ENCODE measurements around the gene CRYBG2.
"Not testable (repeated sequence)": the region's sequence is repeated elsewhere in the genome, so short reads cannot be mapped to it uniquely, and the experiment has no call there.

CRYBG2 gene

DNA sequence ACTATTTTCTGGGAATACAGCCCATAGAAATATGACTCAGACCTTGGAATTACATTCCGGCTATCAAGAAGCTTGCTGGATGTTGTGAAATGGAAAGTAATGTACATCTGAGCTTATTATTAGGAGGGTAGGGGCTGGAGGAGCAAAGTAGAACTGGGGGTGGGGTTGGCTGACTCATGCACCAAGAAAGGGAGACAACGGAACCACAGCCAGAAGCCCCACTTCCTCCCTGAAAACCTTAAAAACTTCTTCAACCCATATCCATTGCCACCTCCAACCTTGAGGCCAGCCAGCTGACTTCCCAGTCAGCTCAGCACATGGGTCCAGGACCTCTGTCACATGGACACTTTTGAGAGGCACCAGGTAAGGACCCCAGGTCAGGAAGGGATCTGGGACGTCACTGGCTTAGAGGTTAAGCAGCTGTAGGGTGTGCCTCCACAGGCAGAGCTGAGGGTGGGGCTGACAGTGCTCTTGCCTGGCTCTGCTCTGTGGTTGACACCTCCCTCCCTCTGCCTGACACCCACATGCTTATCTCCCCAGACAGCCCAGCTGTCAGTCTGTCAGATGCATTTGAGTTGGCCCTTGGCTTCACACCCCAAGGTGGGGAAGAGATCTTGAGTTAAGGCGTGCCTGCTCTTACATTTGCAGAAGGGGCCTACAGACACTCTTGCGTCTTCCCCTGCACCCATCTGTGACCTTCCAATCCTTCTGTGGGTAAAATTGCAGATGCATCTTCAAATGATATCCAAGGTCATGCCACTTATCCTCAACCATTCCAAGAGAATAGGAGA is 24.4 kb upstream of the CRYBG2 start:
- Mint-ChIP-seq H3K4me3 (peak overlapping the region; percentile 30), H3K36me3 (ENCODE audit: low read depth) (no peaks in the 10 kb centered on the region), H3K27ac (peak overlapping the region; percentile 72), H3K4me1 (ENCODE audit: low read depth) (peaks cover 65% of the 10 kb centered on the region), H3K9me3 (peaks cover 3% of the 10 kb centered on the region), H3K27me3 (no peaks in the 10 kb centered on the region)
- DNase-seq = peak; percentile 82

DNA sequence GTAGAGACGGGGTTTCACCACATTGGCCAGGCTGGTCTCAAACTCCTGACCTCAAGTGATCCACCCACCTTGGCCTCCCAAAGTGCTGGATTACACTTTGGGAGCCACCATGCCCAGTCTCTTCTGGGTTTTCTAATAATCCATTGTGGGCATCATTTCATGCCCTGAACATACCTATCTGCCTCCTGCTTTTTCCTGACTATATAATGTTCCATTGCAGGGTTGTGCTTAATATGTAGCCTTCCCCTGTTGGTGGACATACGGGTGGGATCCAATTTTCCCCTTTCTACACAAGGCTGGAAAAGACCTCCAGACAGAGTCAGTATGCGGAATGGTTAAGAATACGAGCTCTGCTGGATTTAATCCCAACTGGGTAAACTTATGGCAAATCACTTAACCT is 22.1 kb upstream of the CRYBG2 start:
- peaks cover 3% of the 10 kb centered on the region for H3K9me3 Mint-ChIP-seq
- no peak overlapping the region for H3K4me3 Mint-ChIP-seq
- no peak overlapping the region for H3K27ac Mint-ChIP-seq
- DNase-seq = no peak
- no peaks in the 10 kb centered on the region for H3K27me3 Mint-ChIP-seq
- no peaks in the 10 kb centered on the region for H3K36me3 Mint-ChIP-seq (ENCODE audit: low read depth)
- H3K4me1 Mint-ChIP-seq (ENCODE audit: low read depth) = peaks cover 86% of the 10 kb centered on the region

DNA sequence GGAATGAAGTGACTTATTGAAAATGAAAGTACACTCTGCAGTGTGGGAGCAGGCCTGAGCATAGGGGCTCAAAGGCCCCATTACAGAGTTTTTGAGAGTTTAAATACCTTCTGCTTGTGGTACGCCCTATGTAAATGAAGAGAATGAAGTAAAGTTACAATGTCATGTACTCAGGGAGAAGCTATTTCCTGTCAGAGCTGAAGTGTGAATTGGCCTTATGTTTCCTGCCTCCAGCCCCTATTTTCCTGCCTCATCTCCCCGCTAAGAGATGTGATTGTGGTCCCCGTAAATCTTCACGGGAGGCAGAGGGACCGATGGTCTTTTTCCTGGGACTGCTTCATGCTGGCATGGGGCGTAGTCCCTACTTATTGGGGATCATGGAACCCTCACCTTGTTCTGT is 21.2 kb upstream of the CRYBG2 start:
- Mint-ChIP-seq H3K4me1 (ENCODE audit: low read depth) (peaks cover 90% of the 10 kb centered on the region), H3K27ac (peak overlapping the region; percentile 81), H3K4me3 (no peak overlapping the region), H3K27me3 (no peaks in the 10 kb centered on the region), H3K9me3 (peaks cover 3% of the 10 kb centered on the region), H3K36me3 (ENCODE audit: low read depth) (no peaks in the 10 kb centered on the region)
- DNase-seq = no peak

DNA sequence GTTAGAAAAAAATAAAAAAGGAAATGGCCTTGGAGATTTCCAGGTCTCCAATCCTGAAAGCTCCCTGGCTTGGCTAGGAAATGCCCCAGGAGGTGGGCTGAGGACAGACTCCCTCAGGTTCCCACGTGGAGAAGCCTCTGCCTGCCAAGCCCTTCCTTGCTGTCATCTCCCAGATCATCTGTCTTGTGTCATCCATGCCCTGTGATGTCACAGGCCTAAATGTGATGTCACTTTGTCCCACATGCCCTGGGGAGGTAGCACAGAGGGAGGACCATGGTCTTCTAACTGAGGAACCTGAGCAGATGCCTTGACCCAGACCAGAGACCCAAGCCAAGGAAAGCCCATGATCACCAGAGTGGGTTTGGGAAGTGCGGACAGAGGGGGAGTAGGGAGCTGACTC is 20.4 kb upstream of the CRYBG2 start:
- H3K27me3 Mint-ChIP-seq; H3K9me3 Mint-ChIP-seq; DNase-seq; H3K4me3 Mint-ChIP-seq; H3K36me3 Mint-ChIP-seq (ENCODE audit: low read depth): not testable (repeated sequence)
- peak overlapping the region; percentile 63 for H3K27ac Mint-ChIP-seq
- H3K4me1 Mint-ChIP-seq (ENCODE audit: low read depth) = peaks cover 92% of the 10 kb centered on the region

DNA sequence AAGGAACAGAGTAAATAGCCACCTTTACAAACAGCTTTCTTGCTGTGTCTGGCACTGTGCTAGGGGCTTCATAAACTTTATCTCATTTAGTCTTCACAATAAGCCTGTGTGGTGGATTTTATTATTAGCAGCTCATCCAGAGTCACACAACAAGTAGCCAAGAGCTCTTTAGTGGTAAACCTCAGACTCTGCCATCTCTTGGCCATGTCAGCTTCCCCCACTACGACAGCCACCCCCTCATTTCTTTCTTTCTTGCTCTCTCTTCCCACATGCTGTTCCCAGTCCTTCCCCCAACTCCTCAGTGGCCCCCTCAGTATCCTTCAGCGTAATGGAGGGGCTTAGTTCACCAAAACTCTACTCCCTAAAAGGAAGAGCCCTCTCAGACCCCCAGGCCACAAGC is 19.9 kb upstream of the CRYBG2 start:
- H3K27ac Mint-ChIP-seq = peak overlapping the region; percentile 63
- no peaks in the 10 kb centered on the region for H3K27me3 Mint-ChIP-seq
- peaks cover 3% of the 10 kb centered on the region for H3K9me3 Mint-ChIP-seq
- H3K4me3 Mint-ChIP-seq = no peak overlapping the region
- peaks cover 87% of the 10 kb centered on the region for H3K4me1 Mint-ChIP-seq (ENCODE audit: low read depth)
- no peak for DNase-seq
- no peaks in the 10 kb centered on the region for H3K36me3 Mint-ChIP-seq (ENCODE audit: low read depth)

DNA sequence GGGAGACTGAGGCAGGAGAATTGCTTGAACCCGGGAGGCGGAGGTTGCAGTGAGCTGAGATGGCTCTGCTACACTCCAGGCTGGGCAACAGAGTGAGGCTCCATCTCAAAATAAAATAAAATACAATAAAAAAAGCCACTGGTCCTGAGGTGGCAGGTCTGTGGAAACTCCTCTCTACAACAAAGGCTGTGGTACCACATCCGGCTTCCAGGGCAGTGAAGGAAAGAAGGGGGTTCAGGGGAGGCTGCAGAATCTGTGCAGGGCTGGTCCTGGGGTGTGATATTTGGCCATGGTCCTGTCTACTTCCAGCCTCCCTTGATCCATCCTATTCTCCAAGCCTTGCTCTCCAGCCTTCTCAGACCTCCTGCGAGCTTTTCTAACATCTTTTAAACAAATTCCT is 19.4 kb upstream of the CRYBG2 start:
- H3K4me1 Mint-ChIP-seq (ENCODE audit: low read depth) = peaks cover 86% of the 10 kb centered on the region
- H3K4me3 Mint-ChIP-seq = no peak overlapping the region
- H3K27ac Mint-ChIP-seq = peak overlapping the region; percentile 63
- peaks cover 3% of the 10 kb centered on the region for H3K9me3 Mint-ChIP-seq
- no peak for DNase-seq
- no peaks in the 10 kb centered on the region for H3K36me3 Mint-ChIP-seq (ENCODE audit: low read depth)
- H3K27me3 Mint-ChIP-seq = no peaks in the 10 kb centered on the region

DNA sequence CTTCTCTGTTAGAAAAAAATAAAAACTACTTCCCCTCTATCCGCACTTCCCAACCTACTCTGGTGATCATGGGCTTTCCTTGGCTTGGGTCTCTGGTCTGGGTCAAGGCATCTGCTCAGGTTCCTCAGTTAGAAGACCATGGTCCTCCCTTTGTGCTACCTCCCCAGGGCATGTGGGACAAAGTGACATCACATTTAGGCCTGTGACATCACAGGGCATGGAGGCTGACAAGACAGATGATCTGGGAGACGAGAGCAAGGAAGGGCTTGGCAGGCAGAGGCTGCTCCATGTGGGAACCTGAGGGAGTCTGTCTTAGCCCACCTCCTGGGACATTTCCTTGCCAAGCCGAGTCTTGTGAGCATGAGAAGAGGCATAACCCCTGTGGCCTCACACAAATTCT is 18.7 kb upstream of the CRYBG2 start, which contains the start of gene ZNF683:
Gene ZNF683 (minus strand): TSS at position 140 of the 400 bp plus-strand sequence. CDS start 4,179 bp downstream, outside the sequence.
- H3K9me3 Mint-ChIP-seq; H3K4me3 Mint-ChIP-seq; H3K27me3 Mint-ChIP-seq; H3K36me3 Mint-ChIP-seq (ENCODE audit: low read depth); DNase-seq: not testable (repeated sequence)
- Mint-ChIP-seq H3K27ac (peak within 1 kb of the TSS; percentile 63), H3K4me1 (ENCODE audit: low read depth) (peaks cover 79% of the 10 kb centered on the region)

DNA sequence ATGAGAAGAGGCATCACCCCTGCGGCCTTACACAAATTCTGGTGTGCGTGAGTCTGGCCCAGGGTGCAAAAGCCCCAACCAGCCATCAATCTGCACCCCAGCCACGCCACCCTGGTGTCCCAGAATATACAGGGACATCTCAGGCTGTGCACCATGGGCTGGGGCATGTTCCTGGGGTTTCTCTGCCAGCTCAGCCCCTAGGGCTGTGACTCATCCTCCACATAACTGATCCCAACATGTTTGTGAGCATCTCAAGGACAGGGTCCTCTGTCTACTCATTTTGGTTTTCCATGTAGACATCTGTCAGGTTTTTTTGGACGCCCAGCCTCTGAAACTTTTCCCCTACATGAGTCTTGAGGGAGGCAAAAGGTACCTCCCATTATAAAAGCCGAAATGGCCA is 18.1 kb upstream of the CRYBG2 start:
- no peaks in the 10 kb centered on the region for H3K36me3 Mint-ChIP-seq (ENCODE audit: low read depth)
- H3K4me3 Mint-ChIP-seq = no peak overlapping the region
- H3K27ac Mint-ChIP-seq = peak overlapping the region; percentile 63
- no peaks in the 10 kb centered on the region for H3K27me3 Mint-ChIP-seq
- peaks cover 3% of the 10 kb centered on the region for H3K9me3 Mint-ChIP-seq
- DNase-seq = no peak
- peaks cover 76% of the 10 kb centered on the region for H3K4me1 Mint-ChIP-seq (ENCODE audit: low read depth)

DNA sequence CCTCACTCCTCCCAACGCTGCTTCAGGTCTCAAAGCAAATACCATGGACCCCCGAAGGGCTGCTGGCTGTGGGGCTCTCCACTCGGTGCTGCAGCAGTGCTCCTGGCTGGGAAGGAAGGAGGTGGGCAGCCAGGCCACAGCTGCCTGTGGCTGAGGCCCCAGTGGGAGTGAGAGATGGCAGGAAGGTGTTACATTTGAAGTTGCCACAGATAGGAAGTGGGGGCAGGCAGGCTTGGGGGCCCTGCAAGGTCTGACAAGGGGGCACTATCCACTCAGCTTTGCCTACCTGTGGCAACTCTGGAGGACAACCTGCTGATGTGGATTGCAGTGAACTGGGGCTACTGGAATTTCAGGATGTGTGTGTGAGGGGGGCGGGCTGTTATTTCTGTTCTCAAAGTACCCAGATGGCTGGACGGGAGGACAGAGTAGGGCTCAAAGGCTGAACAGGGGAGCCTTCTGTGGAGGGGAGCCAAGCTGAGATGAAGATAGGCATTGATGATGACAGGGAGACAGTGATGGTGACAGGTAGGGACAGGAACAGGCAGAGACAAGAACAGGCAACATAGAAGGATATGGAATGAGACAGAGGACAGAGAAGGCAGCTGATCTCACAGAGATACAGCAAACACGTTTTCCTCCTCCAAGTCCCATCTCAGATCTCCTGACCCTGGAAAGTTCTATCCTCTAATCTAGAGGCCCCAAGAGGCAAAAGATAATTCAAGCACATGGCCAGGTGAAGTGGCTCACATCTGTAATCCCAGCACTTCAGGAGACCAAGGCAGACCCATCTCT is 16.9 kb upstream of the CRYBG2 start:
- Mint-ChIP-seq H3K4me1 (ENCODE audit: low read depth) (peaks cover 67% of the 10 kb centered on the region), H3K27ac (peak overlapping the region; percentile 59), H3K4me3 (no peak overlapping the region), H3K27me3 (no peaks in the 10 kb centered on the region), H3K9me3 (no peaks in the 10 kb centered on the region), H3K36me3 (ENCODE audit: low read depth) (no peaks in the 10 kb centered on the region)
- DNase-seq = no peak

DNA sequence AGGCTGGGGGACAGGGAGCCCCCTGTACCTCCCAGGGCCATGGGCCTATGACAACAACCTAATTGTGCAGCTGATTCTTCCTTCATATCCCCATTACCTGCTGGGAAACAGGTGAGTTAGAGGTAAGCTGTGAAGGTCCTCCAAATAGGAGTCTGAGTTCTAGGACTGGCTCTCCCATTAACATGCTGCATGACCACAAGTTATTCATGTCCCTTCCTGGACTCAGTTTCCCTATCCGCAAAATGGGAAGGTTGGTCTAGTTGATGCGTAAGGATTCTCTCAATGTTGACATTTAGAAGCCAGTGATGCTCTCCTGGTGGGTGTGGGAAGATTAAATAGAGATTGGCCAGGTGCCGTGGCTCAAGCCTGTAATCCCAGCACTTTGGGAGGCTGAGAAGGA is 14.6 kb upstream of the CRYBG2 start:
- H3K4me1 Mint-ChIP-seq (ENCODE audit: low read depth) = peaks cover 54% of the 10 kb centered on the region
- H3K9me3 Mint-ChIP-seq = no peaks in the 10 kb centered on the region
- H3K27ac Mint-ChIP-seq = no peak overlapping the region
- no peak overlapping the region for H3K4me3 Mint-ChIP-seq
- DNase-seq = no peak
- no peaks in the 10 kb centered on the region for H3K36me3 Mint-ChIP-seq (ENCODE audit: low read depth)
- H3K27me3 Mint-ChIP-seq = no peaks in the 10 kb centered on the region

DNA sequence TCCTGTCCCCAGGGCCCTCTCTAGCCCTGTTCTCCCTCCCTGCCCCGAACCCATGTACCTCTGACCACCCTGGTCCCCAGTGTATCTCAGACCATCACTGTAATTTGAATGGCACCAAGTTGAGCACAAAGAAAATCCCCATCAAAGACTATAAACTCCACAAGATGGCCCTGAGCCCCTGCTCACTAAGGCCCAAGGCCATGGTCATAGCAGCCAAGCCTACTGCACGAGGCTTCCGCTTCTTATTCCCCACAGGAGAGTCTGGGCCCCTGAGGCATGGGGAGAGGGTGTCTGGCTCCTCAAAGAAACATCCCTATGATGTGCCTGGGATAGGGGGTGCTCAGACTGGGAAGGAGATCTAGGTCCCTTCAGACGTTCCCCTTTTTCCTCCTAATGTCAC is 14.1 kb upstream of the CRYBG2 start:
- Mint-ChIP-seq H3K9me3 (no peaks in the 10 kb centered on the region), H3K4me3 (no peak overlapping the region), H3K4me1 (ENCODE audit: low read depth) (peaks cover 54% of the 10 kb centered on the region), H3K36me3 (ENCODE audit: low read depth) (no peaks in the 10 kb centered on the region), H3K27ac (no peak overlapping the region), H3K27me3 (no peaks in the 10 kb centered on the region)
- DNase-seq = no peak

DNA sequence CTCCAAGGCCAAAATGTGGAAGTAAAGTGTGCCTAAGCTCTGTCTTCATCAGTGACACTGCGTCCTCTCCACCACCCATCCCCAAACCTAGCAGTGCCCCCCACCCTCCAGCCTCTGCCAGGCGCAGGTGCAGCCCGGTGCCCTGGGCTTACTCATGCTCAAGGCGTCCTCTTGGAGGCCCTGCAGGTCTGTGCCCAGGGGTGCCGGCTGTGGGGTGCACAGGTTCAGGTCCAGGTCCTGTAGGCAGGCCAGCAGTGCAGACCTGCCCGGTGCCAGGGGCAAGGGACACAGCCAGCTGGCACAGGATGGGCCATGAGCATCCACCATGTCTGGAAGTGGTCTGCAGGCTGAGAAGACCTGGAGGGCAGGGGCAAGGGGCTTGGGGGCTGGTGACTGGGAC is 13.5 kb upstream of the CRYBG2 start:
- no peak overlapping the region for H3K27ac Mint-ChIP-seq
- H3K4me1 Mint-ChIP-seq (ENCODE audit: low read depth) = peaks cover 48% of the 10 kb centered on the region
- no peak overlapping the region for H3K4me3 Mint-ChIP-seq
- no peak for DNase-seq
- H3K27me3 Mint-ChIP-seq = no peaks in the 10 kb centered on the region
- no peaks in the 10 kb centered on the region for H3K36me3 Mint-ChIP-seq (ENCODE audit: low read depth)
- H3K9me3 Mint-ChIP-seq = no peaks in the 10 kb centered on the region

DNA sequence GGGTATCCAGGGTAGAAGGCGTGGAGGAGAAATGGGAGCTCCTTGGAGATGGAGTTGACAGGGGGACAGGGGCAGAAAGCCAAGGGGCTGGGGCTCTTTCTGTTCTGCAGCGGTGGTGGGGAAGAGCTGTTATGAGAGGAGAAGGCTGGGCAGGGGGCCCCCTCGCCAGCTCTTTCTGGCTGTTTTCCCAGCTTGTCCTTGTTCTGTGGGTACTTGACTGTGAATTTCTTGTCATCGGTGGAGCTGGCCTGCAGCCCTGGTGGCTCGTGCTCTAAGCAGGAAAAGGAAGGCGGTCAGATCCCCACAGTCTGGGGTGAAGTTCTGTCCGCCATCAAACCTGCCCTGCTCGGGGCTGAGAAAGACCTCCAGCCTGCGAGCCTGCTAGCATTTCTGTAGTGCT is 11.0 kb upstream of the CRYBG2 start:
- H3K36me3 Mint-ChIP-seq (ENCODE audit: low read depth) = no peaks in the 10 kb centered on the region
- no peak for DNase-seq
- H3K27ac Mint-ChIP-seq = no peak overlapping the region
- no peak overlapping the region for H3K4me3 Mint-ChIP-seq
- peaks cover 18% of the 10 kb centered on the region for H3K27me3 Mint-ChIP-seq
- no peaks in the 10 kb centered on the region for H3K9me3 Mint-ChIP-seq
- H3K4me1 Mint-ChIP-seq (ENCODE audit: low read depth) = peaks cover 38% of the 10 kb centered on the region

DNA sequence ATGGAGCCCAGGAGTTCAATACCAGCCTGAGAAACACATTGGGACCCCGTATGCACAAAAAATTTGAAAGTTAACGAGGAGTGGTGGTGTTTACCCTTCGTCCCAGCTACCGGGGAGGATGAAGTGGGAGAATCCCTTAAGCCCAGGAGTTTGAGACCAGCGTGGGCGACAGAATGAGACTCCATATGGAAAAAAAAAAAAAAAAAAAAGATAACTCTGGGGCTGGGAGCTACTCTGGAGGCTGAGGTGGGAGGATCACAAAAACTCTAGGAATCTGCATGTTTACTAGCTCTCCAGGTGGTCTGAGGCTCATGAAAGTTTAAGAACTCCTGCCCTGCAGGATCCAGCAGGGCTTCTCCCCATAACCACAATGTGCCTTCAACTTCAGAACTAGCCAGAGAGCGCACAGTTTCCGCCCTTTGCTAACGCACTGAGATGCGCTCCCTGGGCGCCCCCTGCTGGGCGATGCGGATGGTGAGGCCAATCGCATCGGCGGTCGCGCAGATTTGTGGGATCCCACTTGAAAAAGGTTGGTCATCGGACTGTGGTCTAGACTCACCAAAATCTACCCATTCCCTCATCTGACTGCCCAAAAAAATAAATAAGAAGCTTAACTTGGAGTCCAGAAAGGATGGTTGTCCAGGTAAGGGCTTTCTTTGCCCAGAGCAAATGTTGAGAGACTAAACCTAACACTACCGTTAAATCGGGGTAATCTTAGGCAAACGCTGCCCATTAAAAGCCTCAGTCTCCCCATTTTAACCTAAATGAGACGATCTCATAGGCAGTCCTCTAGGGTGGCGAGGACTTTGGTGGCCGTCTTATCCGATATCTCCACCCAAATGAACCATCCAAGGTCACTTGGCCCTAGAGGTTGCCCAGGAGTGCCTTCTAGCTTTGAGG is 9.9 kb upstream of the CRYBG2 start:
- H3K36me3 Mint-ChIP-seq (ENCODE audit: low read depth) = no peaks in the 10 kb centered on the region
- H3K27ac Mint-ChIP-seq = no peak overlapping the region
- no peaks in the 10 kb centered on the region for H3K9me3 Mint-ChIP-seq
- H3K4me3 Mint-ChIP-seq = no peak overlapping the region
- H3K27me3 Mint-ChIP-seq = peaks cover 20% of the 10 kb centered on the region
- peak; percentile 89 for DNase-seq
- H3K4me1 Mint-ChIP-seq (ENCODE audit: low read depth) = peaks cover 46% of the 10 kb centered on the region
